ENCODE results near the gene ZNF438. TPM values are rescaled to one million over a fixed set of nuclear protein-coding genes. Genes with fewer than 3 reads are reported as not detected.

The ZNF438 gene
- total RNA-seq, 4 donors from 2014 or later = 17.6 to 34.8 (median 23.6) TPM

GRCh38 chr10:31018962-31019361 lies 12.7 kb downstream of the ZNF438 start:
- TF ChIP-seq, protein P1, sequence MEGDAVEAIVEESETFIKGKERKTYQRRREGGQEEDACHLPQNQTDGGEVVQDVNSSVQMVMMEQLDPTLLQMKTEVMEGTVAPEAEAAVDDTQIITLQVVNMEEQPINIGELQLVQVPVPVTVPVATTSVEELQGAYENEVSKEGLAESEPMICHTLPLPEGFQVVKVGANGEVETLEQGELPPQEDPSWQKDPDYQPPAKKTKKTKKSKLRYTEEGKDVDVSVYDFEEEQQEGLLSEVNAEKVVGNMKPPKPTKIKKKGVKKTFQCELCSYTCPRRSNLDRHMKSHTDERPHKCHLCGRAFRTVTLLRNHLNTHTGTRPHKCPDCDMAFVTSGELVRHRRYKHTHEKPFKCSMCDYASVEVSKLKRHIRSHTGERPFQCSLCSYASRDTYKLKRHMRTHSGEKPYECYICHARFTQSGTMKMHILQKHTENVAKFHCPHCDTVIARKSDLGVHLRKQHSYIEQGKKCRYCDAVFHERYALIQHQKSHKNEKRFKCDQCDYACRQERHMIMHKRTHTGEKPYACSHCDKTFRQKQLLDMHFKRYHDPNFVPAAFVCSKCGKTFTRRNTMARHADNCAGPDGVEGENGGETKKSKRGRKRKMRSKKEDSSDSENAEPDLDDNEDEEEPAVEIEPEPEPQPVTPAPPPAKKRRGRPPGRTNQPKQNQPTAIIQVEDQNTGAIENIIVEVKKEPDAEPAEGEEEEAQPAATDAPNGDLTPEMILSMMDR (IDR thresholded peaks at IDR 0.05; ENCODE audit: low read depth) = no peak

DNA sequence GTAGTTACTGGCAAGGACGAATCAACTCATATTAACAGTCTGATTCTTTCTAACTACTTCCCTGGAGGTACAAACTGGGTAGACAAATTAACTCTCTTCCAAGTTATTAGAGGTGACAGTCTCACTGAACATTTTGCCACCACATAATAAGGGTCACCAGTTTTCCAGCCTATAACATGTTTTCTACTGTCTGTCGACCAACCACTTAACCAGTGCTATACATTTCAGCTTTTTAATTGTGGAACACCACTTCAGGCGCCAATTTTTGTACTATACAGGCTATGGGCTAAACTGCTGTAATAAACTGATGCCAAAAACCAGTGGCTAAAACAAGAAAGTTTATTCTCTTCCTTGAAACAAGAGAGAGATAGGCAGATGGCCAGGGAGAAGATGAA lies 13.3 kb downstream of the ZNF438 start:
- TF ChIP-seq, protein P1 (IDR thresholded peaks at IDR 0.05; ENCODE audit: low read depth) = no peak

DNA sequence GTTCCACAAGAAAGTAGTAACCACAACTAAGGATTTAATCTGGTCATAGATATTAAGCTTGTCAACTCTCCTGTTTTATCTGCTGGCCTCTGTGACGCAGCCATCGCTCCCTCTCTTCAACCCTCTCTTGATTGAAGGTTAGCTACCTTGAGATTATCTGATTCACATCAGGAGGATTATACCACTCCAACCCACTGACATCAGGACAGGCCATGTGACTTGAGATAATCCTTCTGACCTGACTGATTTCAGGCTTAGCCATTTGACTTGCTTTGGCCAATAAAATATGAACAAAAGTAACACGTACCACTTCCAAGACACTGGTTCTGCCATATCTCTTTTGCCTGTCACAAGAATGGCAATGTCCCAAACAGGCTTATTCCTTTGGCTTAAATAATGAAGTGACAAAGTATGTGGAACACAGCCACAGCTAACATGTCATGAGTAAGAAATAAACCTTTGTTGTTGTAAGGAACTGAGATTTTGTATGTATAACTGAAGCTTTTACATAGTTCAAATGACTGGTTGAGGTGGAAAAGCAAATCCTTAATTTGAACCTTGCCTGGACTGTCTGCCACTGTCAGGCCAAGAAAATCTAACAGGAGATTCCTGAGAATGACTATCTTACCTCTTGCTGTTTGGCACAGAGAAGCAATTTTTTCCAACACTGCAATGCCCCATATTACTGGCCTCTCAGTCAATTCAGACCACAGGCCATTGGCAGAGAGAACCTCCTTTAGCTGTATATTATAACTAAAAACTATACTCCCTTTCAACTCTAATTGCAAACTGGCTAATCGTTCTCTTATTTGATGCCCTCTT lies 13.9 kb downstream of the ZNF438 start:
- TF ChIP-seq, protein P1 (IDR thresholded peaks at IDR 0.05; ENCODE audit: low read depth) = no peak

DNA sequence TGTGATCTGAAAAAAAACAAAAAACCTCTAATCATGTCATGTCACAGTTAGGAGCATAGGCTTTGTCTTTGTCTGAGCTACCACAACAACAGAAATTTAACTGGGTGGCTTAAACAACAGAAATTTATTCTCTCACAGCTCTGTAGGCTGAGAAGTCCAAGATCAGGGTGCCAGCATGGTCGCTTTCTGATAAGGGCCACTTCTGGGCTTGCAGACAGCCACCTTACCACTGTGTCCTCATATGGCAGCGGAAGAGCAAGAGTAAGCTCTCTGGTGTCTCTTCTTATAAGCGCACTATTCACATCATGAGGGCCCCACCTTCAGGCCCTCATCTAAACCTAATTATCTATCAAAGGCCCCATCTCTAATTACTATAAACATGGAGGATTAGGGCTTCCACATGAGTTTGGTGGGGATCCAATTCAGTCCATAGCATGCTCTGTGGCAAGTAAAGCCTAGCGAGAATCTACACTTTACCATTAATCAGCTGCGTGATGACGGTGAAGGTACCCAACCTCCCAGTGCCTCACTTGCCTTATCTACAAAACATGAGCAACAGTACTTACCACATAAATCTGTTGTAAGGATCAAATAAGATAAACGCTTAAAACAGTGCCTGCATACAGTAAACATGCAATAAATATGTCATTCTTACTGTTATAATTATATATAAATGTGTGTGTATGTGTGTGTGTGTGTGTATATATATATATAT lies 17.3 kb downstream of the ZNF438 start:
- TF ChIP-seq, protein P1 (IDR thresholded peaks at IDR 0.05; ENCODE audit: low read depth) = no peak

DNA sequence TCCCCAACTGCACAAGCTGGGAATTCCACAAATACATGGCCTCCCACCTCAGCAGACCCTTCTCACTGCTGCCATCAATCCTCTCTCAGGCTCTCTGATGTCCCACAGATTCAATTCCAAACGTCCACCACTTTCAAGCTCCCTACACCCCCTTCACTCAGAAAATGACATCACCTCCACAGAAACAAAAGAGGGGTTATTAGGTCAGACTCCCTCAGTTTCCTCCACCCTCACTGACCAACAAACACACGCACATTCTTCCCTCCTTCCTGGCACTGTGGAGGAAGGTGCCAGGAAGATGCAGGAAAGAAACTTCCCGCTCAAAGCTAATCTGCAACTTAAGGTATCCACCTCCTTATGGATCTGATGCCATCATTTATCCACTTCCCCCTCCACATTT lies 18.3 kb downstream of the ZNF438 start:
- TF ChIP-seq, protein P1 (IDR thresholded peaks at IDR 0.05; ENCODE audit: low read depth) = no peak

DNA sequence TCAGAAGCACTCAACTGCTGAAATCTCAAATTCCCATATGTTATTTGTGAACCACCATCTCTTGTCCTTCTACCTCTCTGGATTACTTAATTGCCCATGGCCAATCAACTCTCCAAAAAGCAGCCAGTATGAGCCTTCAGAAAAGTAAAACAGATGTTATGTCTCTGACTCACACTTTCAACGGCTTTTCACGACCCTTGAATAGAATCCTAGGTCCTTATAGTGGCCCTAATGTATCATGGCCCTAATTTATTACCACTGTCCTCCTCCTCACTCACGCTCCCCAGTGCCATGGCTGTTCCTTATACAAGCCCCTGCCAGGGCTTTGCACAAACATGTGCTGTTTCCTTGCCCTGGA lies 20.0 kb downstream of the ZNF438 start:
- TF ChIP-seq, protein P1 (IDR thresholded peaks at IDR 0.05; ENCODE audit: low read depth) = no peak

GRCh38 chr10:31011017-31011664 lies 20.5 kb downstream of the ZNF438 start:
- TF ChIP-seq, protein P1 (IDR thresholded peaks at IDR 0.05; ENCODE audit: low read depth) = no peak
